Liver (tissue), 3 donors: ENCODE data around the gene ADGRD1.

Experiments
- ATF3 ChIP-seq: IDR thresholded peaks from 2 replicates; pipeline ENCODE4 v1.6.1; 2016; ENCODE audit warnings: antibody characterized with exemption
- CTCF ChIP-seq: fragments of 150-350 bp; IDR thresholded peaks from 2 replicates; pipeline ENCODE4 v1.5.1; 2017; ENCODE audit warnings: improper control_type of control experiment, low read depth, low read length; ENCODE audit not compliant: missing input control
- EGR1 ChIP-seq, 2 donors: IDR thresholded peaks; 2 replicates each; pipeline ENCODE4 v1.6.1; 2016 to 2018; ENCODE audit warnings: antibody characterized with exemption in 2 of 2, low read depth in 2 of 2
- GABPA ChIP-seq, 2 donors: IDR thresholded peaks in 1 of 2; conservative IDR thresholded peaks in 1 of 2; 2 replicates each; pipeline ENCODE4 v1.6.1; 2016; ENCODE audit warnings: antibody characterized with exemption in 2 of 2, mild to moderate bottlenecking in 1 of 2, moderate library complexity in 1 of 2
- HNF4G ChIP-seq: IDR thresholded peaks from 2 replicates; pipeline ENCODE4 v1.6.1; 2016; ENCODE audit warnings: antibody characterized with exemption
- JUND ChIP-seq, 2 donors: IDR thresholded peaks; 2 replicates each; pipeline ENCODE4 v1.6.1; 2016; ENCODE audit warnings: antibody characterized with exemption in 2 of 2
- NR2F2 ChIP-seq: IDR thresholded peaks from 2 replicates; pipeline ENCODE4 v1.6.1; 2016; ENCODE audit warnings: antibody characterized with exemption
- RAD21 ChIP-seq, 2 donors: IDR thresholded peaks; 2 replicates each; pipeline ENCODE4 v1.6.1; 2016; ENCODE audit warnings: antibody characterized with exemption in 2 of 2, mild to moderate bottlenecking in 2 of 2
- SP1 ChIP-seq: IDR thresholded peaks from 2 replicates; pipeline ENCODE4 v1.6.1; 2018; ENCODE audit warnings: antibody characterized with exemption, mild to moderate bottlenecking
- TAF1 ChIP-seq: conservative IDR thresholded peaks from 2 replicates; pipeline ENCODE4 v1.6.1; 2016; ENCODE audit warnings: antibody characterized with exemption, mild to moderate bottlenecking
- YY1 ChIP-seq: IDR thresholded peaks from 2 replicates; pipeline ENCODE4 v1.6.1; 2016; ENCODE audit warnings: antibody characterized with exemption, mild to moderate bottlenecking
- TF ChIP-seq, protein P1 (sequence below): IDR thresholded peaks from 2 replicates; pipeline ENCODE4 v1.6.1; 2016; ENCODE audit warnings: antibody characterized with exemption, mild to moderate bottlenecking
- TF ChIP-seq, protein P2 (sequence below): IDR thresholded peaks from 2 replicates; pipeline ENCODE4 v1.6.1; 2016; ENCODE audit warnings: antibody characterized with exemption
- TF ChIP-seq, protein P3 (sequence below): IDR thresholded peaks from 2 replicates; pipeline ENCODE4 v1.6.1; 2016; ENCODE audit warnings: antibody characterized with exemption
- donor health status: healthy.
- donor health status: healthy.

GRCh38 chr12:131119936-131120335 is 166.2 kb downstream of the ADGRD1 start:
- TF ChIP-seq EGR1 (IDR thresholded peaks at IDR 0.05; ENCODE audit: low read depth in 2 of 2), result no peak
- TF ChIP-seq CTCF, result no peak
- no peak for TF ChIP-seq GABPA (IDR thresholded peaks at IDR 0.05 in 1 of 2, conservative IDR thresholded peaks at IDR 0.05 in 1 of 2)
- TF ChIP-seq, protein P1, sequence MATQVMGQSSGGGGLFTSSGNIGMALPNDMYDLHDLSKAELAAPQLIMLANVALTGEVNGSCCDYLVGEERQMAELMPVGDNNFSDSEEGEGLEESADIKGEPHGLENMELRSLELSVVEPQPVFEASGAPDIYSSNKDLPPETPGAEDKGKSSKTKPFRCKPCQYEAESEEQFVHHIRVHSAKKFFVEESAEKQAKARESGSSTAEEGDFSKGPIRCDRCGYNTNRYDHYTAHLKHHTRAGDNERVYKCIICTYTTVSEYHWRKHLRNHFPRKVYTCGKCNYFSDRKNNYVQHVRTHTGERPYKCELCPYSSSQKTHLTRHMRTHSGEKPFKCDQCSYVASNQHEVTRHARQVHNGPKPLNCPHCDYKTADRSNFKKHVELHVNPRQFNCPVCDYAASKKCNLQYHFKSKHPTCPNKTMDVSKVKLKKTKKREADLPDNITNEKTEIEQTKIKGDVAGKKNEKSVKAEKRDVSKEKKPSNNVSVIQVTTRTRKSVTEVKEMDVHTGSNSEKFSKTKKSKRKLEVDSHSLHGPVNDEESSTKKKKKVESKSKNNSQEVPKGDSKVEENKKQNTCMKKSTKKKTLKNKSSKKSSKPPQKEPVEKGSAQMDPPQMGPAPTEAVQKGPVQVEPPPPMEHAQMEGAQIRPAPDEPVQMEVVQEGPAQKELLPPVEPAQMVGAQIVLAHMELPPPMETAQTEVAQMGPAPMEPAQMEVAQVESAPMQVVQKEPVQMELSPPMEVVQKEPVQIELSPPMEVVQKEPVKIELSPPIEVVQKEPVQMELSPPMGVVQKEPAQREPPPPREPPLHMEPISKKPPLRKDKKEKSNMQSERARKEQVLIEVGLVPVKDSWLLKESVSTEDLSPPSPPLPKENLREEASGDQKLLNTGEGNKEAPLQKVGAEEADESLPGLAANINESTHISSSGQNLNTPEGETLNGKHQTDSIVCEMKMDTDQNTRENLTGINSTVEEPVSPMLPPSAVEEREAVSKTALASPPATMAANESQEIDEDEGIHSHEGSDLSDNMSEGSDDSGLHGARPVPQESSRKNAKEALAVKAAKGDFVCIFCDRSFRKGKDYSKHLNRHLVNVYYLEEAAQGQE, result no peak
- TF ChIP-seq, protein P2, sequence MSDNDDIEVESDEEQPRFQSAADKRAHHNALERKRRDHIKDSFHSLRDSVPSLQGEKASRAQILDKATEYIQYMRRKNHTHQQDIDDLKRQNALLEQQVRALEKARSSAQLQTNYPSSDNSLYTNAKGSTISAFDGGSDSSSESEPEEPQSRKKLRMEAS, result no peak
- TF ChIP-seq SP1, result no peak
- no peak for TF ChIP-seq JUND (IDR thresholded peaks at IDR 0.05)
- TF ChIP-seq, protein P3, sequence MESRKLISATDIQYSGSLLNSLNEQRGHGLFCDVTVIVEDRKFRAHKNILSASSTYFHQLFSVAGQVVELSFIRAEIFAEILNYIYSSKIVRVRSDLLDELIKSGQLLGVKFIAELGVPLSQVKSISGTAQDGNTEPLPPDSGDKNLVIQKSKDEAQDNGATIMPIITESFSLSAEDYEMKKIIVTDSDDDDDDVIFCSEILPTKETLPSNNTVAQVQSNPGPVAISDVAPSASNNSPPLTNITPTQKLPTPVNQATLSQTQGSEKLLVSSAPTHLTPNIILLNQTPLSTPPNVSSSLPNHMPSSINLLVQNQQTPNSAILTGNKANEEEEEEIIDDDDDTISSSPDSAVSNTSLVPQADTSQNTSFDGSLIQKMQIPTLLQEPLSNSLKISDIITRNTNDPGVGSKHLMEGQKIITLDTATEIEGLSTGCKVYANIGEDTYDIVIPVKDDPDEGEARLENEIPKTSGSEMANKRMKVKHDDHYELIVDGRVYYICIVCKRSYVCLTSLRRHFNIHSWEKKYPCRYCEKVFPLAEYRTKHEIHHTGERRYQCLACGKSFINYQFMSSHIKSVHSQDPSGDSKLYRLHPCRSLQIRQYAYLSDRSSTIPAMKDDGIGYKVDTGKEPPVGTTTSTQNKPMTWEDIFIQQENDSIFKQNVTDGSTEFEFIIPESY, result no peak
- no peak for TF ChIP-seq TAF1
- TF ChIP-seq HNF4G, result no peak
- no peak for TF ChIP-seq NR2F2
- TF ChIP-seq RAD21 (IDR thresholded peaks at IDR 0.05), result no peak
- TF ChIP-seq YY1, result no peak
- TF ChIP-seq ATF3, result no peak
